GM19372 (cell line): Measurements from ENCODE around the gene SLC12A8.

Experiments used
- ATAC-seq: cut with Tn5 transposase; IDR thresholded peaks from one replicate; pipeline ENCODE4 v1.9.1; 2021; ENCODE audit warnings: mild to moderate bottlenecking, low read depth, moderate library complexity; ENCODE audit not compliant: unreplicated experiment

Gene SLC12A8

DNA sequence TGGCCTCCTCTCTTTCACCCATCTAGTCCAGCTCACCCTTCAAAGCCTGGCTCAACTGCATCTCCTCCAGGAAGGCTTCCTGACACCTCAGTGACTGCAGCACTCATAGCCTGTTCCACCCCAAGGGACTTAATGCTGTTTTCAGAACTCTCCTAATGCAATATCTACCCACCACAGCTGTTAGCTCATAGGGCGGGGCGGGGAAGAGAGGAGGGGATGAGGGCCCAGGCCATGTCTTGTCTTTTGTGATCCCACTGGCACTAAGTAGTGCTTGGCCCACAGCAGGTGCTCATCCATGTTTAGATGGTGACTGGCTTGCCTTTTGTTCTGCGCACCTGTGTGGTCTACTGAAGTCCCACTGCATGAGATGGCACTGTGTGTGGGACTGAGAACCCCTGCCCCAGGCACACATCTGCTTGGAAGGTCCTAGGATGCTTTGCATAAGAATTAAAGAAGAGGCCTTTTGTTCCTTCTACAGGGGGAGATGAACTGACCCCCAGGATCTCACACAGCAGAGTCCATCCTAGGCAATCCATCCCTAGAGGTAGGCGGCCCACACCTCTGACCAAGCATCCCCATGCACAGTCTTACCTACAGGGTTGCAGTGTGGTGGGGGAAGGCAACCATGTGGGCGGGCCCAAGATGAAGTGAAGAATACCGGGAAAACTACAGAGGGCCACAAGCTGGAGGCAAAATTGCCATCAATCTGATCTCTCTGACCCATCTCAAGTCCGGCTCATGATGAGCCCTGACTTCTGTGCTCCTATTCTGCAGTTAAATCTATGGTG, 23.0 kb downstream of the SLC12A8 start:
- ATAC-seq: no peak

DNA sequence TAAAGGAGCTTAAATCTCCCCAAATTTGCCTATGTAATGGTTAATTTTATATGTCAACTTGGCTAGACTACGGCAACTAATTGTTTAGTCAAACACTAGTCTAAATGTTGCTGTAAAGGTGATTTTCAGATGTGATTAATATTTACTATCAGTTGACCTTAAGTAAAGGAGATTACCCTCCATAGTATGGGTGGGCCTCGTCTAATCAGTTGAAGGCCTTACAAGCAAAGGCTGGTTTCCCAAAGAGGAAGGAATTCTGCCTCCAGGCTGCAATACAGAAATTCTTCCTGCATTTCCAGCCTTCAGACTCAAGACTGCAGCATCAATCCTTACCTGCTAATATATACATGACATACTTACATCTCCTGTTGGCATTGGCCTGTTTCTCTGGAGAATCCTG, 23.6 kb downstream of the SLC12A8 start:
- no peak for ATAC-seq

DNA sequence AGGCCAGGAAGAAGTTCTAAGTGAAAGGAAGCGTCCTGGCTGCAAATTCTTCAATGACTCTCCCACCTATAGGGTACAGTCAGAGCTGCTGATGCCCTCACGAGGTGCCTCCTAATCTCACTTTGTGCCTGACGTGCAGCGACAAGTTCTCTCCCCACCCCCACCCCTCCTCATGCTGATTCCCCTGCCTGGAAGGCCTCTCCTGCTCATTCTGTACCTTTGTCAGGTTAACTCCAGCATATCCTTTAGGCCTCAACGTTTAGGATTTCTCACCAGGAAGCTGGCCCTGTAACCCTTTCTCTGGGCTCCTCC, 25.0 kb downstream of the SLC12A8 start:
- no peak for ATAC-seq

DNA sequence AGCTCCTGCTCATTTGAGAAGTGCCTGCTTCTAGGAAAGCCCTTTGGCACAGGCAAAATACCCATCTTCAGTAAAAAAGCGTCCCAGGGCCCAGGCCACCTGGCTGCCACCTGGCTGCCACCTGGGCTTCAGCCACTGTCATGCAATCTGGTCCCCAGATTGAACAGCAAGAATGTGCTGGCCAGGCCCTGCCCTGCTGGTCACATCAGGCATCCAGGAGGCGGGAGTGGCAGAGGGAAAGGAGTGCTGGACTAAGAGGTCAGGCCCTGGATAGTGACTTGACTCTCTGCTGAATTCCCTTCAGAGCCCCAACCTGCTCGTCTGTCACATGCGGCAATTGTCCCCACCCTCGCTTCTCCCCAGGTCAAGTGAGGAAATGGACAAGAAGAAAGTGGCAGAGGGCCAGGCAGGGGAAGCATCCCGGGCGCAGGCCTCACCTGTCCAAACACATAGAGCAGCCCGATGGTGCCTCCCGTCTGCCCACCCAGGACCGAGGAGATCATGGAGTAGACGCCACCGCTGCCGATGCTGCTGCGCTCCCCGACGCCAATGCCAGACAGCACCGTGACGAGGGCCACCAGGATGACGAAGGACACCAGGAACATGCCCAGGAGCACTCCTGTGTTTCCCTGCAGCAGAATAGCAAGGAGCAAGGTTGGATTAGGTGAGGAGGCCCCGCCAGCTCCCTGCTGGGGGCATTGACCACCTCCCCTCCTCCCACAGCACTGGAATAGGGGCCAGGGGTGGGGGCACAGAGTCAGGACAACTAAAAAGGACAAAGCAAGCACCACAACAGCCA, 25.5 kb downstream of the SLC12A8 start:
- no peak for ATAC-seq

DNA sequence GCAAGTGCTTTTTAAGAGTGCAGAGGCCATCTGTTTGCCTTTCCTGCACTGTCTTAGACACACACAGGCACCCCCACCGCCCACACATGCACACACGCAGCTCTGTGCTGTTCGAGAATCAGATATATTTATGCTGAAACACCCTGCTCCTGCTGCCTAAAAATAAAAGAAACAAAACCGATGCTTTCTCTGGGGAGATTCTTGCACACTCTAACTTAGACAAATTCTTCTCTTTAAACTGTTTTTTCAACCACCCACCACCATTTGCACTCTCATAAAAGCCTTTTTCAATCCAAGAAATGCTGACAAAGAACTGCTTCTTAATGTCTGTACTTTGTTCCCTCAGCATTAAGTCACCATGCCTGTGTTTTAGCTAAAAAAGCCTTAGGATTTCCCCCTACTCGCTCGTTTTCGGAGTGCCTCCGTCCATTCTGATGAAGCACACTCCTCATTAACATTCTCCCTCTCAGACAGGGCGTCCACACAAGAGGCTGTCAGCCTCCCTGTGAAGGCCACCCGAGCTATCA, 26.2 kb downstream of the SLC12A8 start:
- ATAC-seq: peak; percentile 74

DNA sequence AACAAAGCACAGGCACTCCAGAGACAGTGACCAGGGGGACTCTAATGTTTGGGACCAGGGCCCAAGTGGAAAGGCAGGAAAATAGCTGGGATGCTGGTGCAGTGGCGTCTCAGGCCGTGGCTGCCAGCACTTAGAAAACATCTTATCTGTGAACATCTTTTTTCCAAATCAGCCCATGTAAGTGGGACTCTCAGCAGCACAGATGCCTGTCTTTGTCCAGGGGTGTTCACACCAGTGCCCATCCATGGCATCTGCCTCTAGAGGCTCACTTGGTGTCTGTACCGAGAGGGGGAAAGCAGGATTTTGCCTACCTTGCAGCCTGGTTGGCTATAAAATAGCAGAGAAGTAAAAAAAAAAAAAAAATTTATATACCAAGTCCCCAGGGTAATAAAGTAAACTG, 26.7 kb downstream of the SLC12A8 start:
- peak; percentile 8 for ATAC-seq

DNA sequence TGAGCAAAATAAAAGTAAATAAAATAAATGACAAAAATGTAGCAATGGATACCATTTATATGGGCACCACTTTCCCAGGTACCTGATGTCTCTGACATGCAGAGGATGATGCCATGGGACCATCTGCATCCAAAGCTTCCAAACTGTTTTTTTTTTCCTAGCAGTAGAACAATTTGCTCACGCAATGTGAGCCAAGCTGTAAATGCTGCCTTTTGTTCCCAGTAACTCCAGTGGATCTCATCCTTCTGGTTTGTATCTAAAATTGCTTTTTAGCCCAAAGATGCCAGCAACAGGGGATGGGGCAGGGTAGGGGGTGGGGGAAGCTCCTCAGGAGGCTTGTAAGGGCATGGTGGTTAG, 32.7 kb downstream of the SLC12A8 start:
- no peak for ATAC-seq

DNA sequence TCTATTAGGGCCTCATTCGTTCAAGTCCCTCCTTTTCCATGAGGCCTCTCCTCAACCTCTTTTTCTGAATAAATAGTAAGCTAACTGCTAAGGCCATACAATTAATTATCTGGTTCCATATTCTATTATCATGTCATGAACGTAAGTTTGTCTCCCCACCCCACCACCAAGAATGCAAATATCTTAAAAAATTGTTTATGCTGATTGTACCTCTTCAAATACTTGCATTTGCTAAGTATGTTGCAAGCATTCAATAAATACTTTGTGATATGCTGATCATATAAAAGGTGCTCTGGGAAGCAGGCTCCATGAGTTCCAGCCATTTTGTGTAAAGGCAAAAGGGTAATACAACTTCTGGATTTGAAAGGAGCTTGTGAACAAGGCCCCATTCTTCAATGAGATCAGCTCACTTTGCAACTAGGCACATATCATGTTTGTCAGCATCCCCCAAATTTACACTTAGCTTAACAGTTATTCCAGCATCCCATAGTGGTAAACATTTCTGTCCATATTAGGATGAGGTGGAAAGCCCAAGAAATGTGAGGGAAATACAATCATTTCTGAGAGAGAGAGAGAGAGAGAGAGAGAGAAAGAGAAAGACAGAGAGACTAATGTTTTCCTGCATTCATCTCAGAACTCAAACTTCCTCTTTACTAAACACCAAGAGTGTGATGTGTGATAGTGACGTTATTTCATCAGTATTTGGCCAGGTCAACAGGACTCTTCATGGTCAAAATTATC, 33.2 kb downstream of the SLC12A8 start:
- ATAC-seq: no peak

DNA sequence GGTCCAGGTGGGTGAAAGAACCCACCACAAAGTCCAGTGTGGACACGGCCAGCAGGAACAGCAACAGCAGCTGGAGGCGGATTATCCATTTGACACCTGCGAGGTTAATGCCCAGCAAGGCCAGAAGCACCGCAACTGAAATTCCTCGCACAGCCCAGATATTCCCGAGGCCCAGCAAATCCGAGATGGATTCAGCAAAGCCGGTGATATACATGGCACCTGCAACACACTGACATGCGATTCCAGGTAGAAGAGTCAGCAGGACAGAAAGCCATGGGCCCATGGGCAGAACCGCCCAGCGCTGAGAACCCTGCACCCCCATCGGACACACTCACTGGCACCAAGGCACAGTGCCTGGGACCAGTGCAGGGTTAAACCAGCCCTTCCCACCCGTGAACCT, 34.8 kb downstream of the SLC12A8 start:
- no peak for ATAC-seq

DNA sequence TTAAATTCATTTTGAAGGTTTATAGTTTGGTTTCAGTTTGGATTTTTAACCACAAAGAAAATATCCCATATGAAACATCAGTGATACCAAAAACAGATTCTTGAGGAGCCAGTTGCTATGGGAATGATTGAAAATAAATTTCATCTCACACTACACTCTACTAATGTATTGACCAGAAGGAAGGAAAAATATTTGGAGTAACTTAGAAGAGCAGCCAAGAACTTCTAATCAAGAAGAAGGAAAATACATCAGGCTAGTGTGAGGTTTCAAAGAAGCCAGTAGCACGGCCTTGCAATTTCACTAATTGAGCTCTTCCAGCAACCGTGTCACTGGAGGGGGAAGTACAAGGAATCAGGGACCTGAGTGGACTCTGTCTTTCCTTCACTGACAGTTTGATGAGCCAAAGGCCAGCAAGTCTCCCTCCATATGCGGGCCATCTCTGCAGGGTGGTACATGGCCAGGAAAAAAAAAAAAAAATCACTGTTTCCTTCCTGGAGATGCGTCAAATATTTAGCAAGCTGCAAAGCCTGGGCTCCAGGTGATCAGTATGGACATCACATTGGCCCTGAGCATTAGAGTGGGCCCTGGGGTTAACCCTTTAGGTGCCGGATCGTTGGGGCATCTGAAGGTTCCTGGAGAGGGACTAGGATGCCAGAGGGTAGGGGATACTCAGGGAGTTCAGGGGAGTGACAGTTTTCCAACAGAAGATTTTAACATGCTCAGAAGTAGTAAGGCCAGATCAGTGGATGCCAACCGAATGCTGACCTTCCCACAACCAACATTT, 37.1 kb downstream of the SLC12A8 start:
- no peak for ATAC-seq

DNA sequence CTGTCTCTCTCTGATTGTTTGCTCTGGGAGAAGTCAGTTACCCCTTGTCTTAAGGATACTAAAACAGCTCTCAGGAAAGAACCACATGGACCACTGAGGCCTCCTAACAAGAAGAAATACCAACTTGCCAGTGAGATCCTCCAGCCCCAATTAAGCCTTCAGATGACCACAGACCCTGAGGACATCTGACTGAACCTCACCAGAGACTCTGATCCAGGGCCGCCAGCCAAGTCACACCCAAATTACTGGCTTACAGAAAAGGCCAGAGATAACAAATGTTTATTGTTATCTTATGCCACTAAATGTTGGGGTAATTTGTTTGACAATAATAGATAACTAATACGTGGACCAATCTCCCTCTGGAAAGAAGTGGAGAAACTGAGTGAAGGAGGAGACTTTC, 40.2 kb downstream of the SLC12A8 start:
- no peak for ATAC-seq

DNA sequence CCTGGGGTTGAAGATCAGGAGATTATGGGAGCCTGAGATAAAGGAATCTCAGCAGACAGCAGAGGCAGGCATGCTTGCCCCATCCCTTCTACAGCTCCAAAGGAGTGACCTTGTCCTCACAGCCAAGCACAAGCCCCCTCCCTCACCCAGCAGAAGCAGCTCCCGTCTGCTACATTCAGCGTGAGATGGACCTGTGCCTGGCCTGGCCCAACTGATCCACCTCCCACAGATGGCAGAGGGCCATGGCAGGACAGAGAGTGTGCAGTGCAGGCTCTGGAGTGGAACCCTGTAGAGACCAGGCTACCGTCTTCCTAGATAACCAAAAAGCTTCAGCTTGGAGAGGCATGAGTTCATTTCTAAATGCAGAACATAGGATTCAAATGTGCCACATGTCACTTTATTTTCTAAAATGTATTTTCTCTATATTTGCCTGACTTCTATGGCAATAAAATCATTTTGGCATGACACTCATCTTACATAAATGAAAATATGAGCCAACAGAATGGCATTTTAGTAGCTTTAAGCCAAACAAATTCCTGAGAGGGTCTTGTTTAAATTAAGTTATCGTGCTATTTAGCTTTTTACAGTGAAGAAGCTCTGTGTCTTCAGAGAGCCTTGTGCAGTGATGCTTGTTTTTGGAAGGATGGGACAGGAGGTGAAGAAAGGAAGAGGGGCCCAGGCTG, 43.7 kb downstream of the SLC12A8 start:
- no peak for ATAC-seq

DNA sequence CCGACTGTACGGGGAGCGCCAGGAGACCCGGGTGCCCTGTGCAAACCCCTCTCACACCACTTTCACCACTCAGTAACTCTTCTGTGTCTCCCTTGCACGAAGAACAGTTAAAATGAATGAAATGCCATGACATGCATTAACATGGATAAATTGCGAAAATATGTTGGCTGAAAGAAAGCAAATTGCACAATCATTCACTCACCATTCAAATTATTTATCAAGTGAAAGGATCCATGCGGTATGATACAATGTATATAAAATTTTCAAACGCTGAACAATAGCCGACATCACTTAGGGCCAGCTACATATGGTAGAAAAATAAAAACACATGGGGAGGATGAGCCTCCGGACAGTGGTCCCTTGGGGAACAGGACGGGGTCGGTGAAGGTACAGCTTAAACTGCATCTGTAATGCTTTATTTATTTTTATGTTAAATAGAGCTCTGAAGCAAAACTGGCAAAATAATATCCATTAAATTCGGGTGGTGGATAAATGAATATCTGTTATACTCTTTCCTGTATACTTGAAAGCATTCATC, 45.9 kb downstream of the SLC12A8 start:
- no peak for ATAC-seq

DNA sequence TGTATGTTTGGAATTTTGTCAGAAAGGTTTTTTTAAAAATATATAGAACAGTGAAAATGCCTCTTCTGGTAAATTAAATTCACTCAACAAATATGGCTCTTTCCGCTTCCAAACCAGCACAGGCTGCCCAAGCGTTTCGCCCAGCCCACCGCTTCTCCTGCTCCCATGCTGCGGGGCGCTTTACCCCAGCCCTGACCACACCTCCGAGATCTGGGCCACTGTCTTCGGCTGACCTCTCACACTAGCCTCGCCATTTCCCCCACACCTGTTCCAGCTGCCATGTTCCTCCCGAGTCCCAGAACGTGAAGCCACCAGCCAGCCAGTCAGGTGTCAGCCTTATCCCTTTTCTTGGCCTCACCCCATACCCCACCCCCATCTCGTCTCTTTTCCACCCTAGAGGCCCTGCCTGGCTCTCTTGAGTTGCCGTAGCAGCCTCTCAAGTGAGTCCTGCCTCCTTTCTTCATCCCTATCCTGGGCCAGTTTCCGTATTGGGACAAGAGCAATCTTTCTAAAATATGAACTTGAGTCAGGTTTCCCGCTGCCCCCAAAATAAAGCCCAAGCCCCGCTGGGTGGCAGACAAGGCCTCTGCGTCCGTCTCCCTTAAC, 46.5 kb downstream of the SLC12A8 start:
- ATAC-seq: no peak

DNA sequence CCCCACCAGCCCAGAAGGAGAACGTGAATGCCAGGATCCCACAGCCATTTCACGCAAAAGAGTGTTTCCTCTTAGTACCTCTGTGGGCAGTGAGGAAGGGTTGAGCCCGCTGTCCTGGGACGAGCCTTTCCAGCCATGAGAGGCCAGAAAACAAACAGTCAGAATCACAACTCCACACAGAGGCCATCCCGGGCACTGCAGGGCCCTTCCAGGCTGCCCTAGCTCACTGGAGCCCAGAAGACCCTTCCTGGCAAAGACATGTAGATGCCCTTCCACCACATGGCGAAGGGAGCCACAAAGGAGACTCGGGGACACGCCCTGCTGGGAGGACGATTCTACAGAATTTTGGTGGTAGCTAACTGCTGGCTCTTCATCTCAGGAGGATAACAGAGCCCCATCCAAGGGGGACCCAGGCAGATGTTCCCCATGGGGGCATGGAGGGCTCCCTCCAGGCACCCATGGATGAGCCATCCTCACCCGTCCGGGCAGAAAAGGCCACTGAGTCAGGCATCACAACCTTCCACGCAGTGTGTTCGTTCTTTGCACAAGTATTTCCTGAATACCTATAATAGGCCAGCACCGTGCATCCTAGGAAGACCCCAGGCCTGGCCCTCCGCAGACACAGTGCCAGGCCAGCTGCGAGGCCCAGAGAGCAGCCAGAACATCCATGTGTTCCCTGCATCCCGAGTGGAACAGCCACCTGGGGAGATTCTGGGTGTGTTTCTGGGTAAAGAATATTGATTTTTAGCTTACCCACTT, 47.2 kb downstream of the SLC12A8 start:
- ATAC-seq: no peak

DNA sequence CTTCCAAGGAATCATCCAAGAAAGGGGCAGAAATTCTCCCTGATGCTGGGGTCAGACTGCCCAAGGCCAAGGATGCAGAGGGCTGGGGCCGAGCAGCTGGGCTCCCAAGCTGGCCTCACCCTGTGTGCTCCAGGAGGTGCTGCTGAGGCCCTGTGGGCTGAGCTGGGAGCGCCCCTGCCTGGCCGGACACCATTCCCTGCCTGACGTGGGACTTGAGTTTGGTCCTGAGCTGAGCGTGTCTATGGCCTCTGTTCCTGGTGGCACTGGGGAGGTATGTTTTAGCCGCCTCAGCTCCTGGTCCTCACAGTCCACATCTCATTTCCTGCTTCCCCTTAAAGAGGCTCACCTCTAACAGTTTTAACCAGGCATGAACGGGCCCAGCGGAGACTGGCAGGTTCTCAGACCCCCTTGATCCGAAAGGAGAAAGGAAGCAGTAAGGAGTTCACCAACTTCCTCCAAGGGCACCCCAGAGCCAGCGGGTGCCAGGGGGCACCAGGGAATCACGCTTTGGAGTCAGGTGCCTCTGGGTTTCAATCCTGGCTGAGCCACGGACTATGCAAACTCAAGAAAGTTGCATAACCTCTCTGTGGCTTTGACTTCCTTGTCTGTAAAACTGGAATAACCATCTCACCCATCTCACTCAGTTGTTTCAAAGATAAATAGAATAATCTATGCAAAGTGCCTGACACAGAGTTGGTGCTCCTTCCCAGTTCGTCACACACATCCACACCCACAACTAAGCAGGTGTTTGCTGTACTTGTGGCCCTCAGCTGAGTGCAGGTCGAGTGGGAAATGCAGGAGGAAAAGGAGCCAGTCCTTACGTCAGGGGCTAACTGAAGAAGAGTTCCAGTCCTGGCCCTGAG, 48.6 kb downstream of the SLC12A8 start:
- no peak for ATAC-seq

DNA sequence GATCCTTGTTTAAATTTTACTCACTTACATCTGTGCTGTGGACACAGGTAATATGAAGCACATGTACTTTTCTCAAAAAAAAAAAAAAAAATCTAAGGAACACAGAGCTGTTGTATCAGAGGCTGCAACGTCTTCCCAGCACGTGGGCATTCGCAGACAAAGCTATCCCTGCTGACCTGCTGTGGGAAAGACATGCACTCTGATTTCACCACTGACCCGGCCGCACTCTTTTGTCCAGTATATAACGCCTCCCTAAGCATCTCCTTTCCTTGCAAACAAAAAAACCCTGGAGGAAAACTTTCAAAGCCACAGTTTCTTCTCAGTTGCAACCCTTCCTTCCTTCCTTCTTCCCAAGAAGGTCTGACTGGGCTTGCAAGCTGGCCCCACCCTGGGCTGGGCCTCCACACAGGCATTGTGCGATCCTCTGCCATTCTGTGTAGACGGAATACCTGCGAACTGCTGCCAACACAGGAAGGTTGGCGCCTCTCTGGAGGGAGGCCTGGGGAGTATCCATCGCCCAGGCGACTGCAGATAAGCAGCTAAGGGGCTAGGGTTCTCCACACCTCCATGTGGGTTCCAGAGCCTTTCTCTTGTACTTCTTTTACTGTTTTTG, 50.8 kb downstream of the SLC12A8 start:
- ATAC-seq: no peak
